Kidney (tissue), 14 donors: ENCODE measurements around the gene KRTAP4-12. TPM values are rescaled to one million over a fixed set of nuclear protein-coding genes. Genes with fewer than 3 reads are reported as not detected.
"Not testable (repeated sequence)": the region's sequence is repeated elsewhere in the genome, so short reads cannot be mapped to it uniquely, and the experiment has no call there.

Source experiments
- DNase-seq, 5 donors: peaks; one replicate each; pipeline ENCODE4 v3.0.0-alpha.2; 2013 to 2020
- FAIRE-seq: peaks from 2 replicates; lab custom pipeline; 2012; peaks lifted over from hg19 to GRCh38; lab: Jason Lieb, UNC
- H3K27ac ChIP-seq, 2 donors: one replicate each; pipeline ENCODE4 v1.7.0; 2013; ENCODE audit warnings: low read depth in 2 of 2, low read length in 2 of 2, inconsistent platforms in 1 of 2
- H3K27me3 ChIP-seq: one replicate; pipeline ENCODE4 v1.7.1; 2013; ENCODE audit warnings: low read length, inconsistent platforms; ENCODE audit not compliant: control insufficient read depth, insufficient read depth
- H3K36me3 ChIP-seq, 3 donors: one replicate each; pipeline versions ENCODE4 v1.7.0 to v1.7.1; 2013; ENCODE audit warnings: low read length in 3 of 3, control low read depth in 1 of 3, inconsistent platforms in 1 of 3; ENCODE audit not compliant: insufficient read depth in 3 of 3, control insufficient read depth in 2 of 3
- H3K4me1 ChIP-seq, 3 donors: one replicate each; pipeline versions ENCODE4 v1.7.0 to v1.7.1; 2013; ENCODE audit warnings: low read length in 3 of 3, inconsistent platforms in 1 of 3, low read depth in 1 of 3; ENCODE audit not compliant: control insufficient read depth in 2 of 3, insufficient read depth in 2 of 3
- H3K4me3 ChIP-seq, 3 donors: one replicate each; pipeline versions ENCODE4 v1.7.0 to v1.8.1; 2013; ENCODE audit warnings: low read length in 3 of 3, control low read depth in 1 of 3, inconsistent platforms in 1 of 3
- H3K9ac ChIP-seq, 3 donors: one replicate each; pipeline versions ENCODE4 v1.7.0 to v1.7.1; 2013; ENCODE audit warnings: low read length in 3 of 3, control low read depth in 1 of 3, inconsistent platforms in 1 of 3
- H3K9me3 ChIP-seq, 3 donors: one replicate each; pipeline versions ENCODE4 v1.7.0 to v1.7.1; 2013; ENCODE audit warnings: low read length in 3 of 3, control low read depth in 1 of 3, inconsistent platforms in 1 of 3; ENCODE audit not compliant: control insufficient read depth in 2 of 3, insufficient read depth in 1 of 3
- intact Hi-C: fragments of 100-400 bp; cut with DNase I; formaldehyde crosslinking; loops from one replicate; pipeline ENCODE4 v1.11.1; 2022
- polyA plus RNA-seq: library from polyadenylated mRNA; stranded (reverse); fragments of 350-450 nt; fragmentation: Illumina TruSeq; extraction: RNeasy Lipid Tissue Mini Kit (QIAGEN cat#74804); gene quantifications from one replicate; pipeline ENCODE4 v1.2.3, GENCODE V29; 2014; ENCODE audit warnings: low read depth, low replicate concordance; ENCODE audit not compliant: insufficient read depth
- total RNA-seq: library from RNA; stranded (reverse); fragmentation: NEBNext Ultra II Directional; extraction: Animal tissue kit (Norgen Biotek cat#: 25700); gene quantifications from one replicate; pipeline ENCODE4 v1.2.1, GENCODE V29; 2021
- TF ChIP-seq, protein P1 (sequence below): IDR thresholded peaks from 3 replicates; pipeline ENCODE4 v1.5.1; 2012; ENCODE audit warnings: mild to moderate bottlenecking, moderate library complexity, borderline replicate concordance; ENCODE audit not compliant: insufficient read depth; ENCODE audit errors: extremely low read depth
- donor health status: control.
- donor health status: control.
- donor health status: control.
- donor health status: control.
- donor health status: control.
- donor health status: DM: yes; HTN: yes; CAD: no.
- donor health status: Normal renal cell carcinoma (clear cell type).

Gene KRTAP4-12
- total and polyA plus RNA-seq, 2 donors from 2014 or later = not detected

DNA sequence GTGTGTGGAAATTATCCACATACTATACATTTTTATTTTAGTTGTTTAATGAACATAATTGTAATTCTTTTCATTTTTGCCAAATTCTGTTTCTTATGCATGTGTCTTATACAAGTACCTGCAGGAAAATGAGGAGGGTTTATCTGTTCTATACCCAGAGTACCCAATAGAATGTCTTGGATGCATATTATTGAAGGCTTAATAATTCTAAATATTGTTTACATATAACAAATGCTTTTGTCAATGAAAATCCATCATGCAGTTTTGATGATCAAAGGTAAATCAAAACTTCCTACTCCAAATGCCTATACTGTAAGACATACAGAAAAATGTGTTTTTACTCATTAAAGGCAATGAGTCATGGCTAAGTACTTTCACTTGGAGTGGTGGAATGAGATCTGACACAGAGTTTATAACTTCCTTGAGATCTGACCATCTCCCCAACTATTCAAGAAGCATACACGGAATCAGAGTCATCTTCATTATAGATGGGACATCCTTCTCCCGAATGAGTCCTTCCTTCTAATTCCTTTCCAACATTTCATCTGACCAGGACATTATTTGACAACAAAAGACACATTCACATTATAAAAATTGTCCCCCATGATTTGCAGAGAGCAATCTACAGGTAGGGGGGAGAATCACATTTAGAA lies 19.5 kb downstream of the KRTAP4-12 start:
- FAIRE-seq = peak; percentile 13
- intact Hi-C loops = not testable (repeated sequence)

GRCh38 chr17:41103896-41104295 lies 20.1 kb downstream of the KRTAP4-12 start:
- no peaks in the 10 kb centered on the region for H3K27me3 ChIP-seq
- no peak for FAIRE-seq
- no peak overlapping the region for H3K4me3 ChIP-seq
- no peaks in the 10 kb centered on the region for H3K9me3 ChIP-seq
- no peaks in the 10 kb centered on the region for H3K4me1 ChIP-seq
- no peaks in the 10 kb centered on the region for H3K36me3 ChIP-seq
- intact Hi-C loops = no loop called here
- TF ChIP-seq, protein P1, sequence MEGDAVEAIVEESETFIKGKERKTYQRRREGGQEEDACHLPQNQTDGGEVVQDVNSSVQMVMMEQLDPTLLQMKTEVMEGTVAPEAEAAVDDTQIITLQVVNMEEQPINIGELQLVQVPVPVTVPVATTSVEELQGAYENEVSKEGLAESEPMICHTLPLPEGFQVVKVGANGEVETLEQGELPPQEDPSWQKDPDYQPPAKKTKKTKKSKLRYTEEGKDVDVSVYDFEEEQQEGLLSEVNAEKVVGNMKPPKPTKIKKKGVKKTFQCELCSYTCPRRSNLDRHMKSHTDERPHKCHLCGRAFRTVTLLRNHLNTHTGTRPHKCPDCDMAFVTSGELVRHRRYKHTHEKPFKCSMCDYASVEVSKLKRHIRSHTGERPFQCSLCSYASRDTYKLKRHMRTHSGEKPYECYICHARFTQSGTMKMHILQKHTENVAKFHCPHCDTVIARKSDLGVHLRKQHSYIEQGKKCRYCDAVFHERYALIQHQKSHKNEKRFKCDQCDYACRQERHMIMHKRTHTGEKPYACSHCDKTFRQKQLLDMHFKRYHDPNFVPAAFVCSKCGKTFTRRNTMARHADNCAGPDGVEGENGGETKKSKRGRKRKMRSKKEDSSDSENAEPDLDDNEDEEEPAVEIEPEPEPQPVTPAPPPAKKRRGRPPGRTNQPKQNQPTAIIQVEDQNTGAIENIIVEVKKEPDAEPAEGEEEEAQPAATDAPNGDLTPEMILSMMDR = no peak
- no peak overlapping the region for H3K9ac ChIP-seq
- no peak for DNase-seq
- no peak overlapping the region for H3K27ac ChIP-seq

More for the DNA sequence above, 19.5 kb downstream of the KRTAP4-12 start:
- H3K27ac ChIP-seq, H3K9me3 ChIP-seq, H3K4me1 ChIP-seq, H3K4me3 ChIP-seq, H3K27me3 ChIP-seq, DNase-seq, H3K36me3 ChIP-seq, H3K9ac ChIP-seq: not testable (repeated sequence)

DNA sequence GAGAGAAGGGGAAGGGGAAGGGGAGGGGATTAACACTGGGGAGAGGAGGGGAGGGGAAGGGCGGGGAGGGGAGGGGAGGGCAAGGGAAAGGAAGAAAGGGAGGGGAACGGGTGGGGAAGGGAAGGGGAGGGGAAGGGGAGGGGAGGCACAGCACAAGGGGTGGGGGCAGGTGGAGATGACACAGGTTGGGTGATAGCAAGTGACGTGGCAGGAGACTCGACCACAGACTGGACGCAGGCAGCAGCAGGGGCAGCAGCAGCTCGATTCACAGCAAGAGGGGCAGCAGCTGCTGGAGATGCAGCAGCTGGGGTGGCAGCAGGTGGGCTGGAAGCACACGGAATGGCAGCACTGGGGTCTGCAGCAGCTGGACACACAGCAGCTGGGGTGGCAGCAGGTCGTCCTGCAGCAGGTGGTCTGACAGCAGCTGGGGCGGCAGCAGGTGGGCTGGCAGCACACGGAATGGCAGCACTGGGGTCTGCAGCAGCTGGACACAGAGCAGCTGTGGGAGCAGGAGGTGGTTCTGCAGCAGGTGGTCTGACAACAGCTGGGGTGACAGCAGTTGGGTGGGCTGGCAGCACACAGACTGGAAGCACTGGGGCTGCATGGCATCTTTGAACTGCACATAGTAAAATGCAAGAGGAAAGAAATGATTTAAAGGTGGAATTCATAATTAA lies 22.3 kb downstream of the KRTAP4-12 start, which contains the start of gene KRTAP4-16:
KRTAP4-16 (minus strand) TSS at position 624 of the 674 bp plus-strand sequence; CDS start at position 624, 0 bp downstream.
- H3K4me3 ChIP-seq = no peak within 1 kb of the TSS
- intact Hi-C loops = no loop called here
- DNase-seq (no peak), FAIRE-seq (no peak)
- TF ChIP-seq, protein P1 = no peak
- H3K9me3 ChIP-seq = no peaks in the 10 kb centered on the region
- no peaks in the 10 kb centered on the region for H3K4me1 ChIP-seq
- no peaks in the 10 kb centered on the region for H3K27me3 ChIP-seq
- H3K27ac ChIP-seq = no peak within 1 kb of the TSS
- H3K9ac ChIP-seq = no peak within 1 kb of the TSS
- no peaks in the 10 kb centered on the region for H3K36me3 ChIP-seq

GRCh38 chr17:41099682-41100480 lies 24.1 kb downstream of the KRTAP4-12 start:
- FAIRE-seq, H3K9me3 ChIP-seq, H3K36me3 ChIP-seq, DNase-seq, H3K27me3 ChIP-seq, H3K4me3 ChIP-seq, H3K27ac ChIP-seq, intact Hi-C loops, H3K9ac ChIP-seq, H3K4me1 ChIP-seq: not testable (repeated sequence)
